Left lung (tissue), 10 donors: ENCODE data around the gene CISH. TPM values are rescaled to one million over a fixed set of nuclear protein-coding genes. Genes with fewer than 3 reads are reported as not detected.

Source experiments
- ATAC-seq: fragments of 200-7000 bp; cut with Tn5 transposase; one replicate; pipeline ENCODE4 v1.9.1; 2020; ENCODE audit warnings: moderate library complexity
- DNase-seq, 4 donors: peaks; one replicate each; pipeline ENCODE4 v3.0.0-alpha.2; 2013 to 2020
- H3K27ac ChIP-seq, 2 donors: fragments of 200-600 bp; sonication (generic) in 1 of 2; one replicate each; pipeline versions ENCODE4 v1.5.0 to v1.8.0; 2020 to 2021
- H3K27me3 ChIP-seq, 2 donors: fragments of 200-600 bp; sonication (generic) in 1 of 2; one replicate each; pipeline versions ENCODE4 v1.5.0 to v1.8.0; 2020 to 2021
- H3K36me3 ChIP-seq, 2 donors: fragments of 200-600 bp; sonication (generic) in 1 of 2; one replicate each; pipeline versions ENCODE4 v1.5.0 to v1.8.0; 2020 to 2021
- H3K4me1 ChIP-seq, 2 donors: fragments of 200-600 bp; one replicate each; pipeline ENCODE4 v1.8.0; 2021
- H3K4me3 ChIP-seq, 2 donors: fragments of 200-600 bp; sonication (generic) in 1 of 2; one replicate each; pipeline versions ENCODE4 v1.5.0 to v1.8.0; 2020 to 2021; ENCODE audit warnings: mild to moderate bottlenecking in 1 of 2
- H3K9me3 ChIP-seq, 2 donors: fragments of 200-600 bp; sonication (generic) in 1 of 2; one replicate each; pipeline versions ENCODE4 v1.5.0 to v1.8.0; 2020 to 2021
- intact Hi-C, 2 donors: fragments of 100-400 bp; cut with DNase I; formaldehyde crosslinking; loops; one replicate each; pipeline versions ENCODE4 v1.11.2 to v1.14.2; 2022
- polyA plus RNA-seq, 6 donors: library from polyadenylated mRNA; unstranded; fragments of 120-200 nt; gene quantifications; one replicate each; pipeline ENCODE4 v1.2.1, GENCODE V29; 2013; ENCODE audit not compliant: insufficient read length in 6 of 6
- total RNA-seq, 2 donors: library from RNA; stranded (reverse); fragmentation: NEBNext Ultra II Directional; extraction: Animal tissue kit (Norgen Biotek cat#: 25700); gene quantifications; one replicate each; pipeline ENCODE4 v1.2.1, GENCODE V29; 2021
- TF ChIP-seq, protein P1 (sequence below), 2 donors: fragments of 200-600 bp; sonication (generic) in 1 of 2; IDR thresholded peaks; one replicate each; pipeline versions ENCODE4 v1.5.0 to v1.8.0; 2021; ENCODE audit warnings: antibody characterized with exemption in 2 of 2
- donor health status: DM: no; HTN: yes; CAD: no.
- donor health status: DM: no; HTN: no; CAD: no.

The CISH gene
- total and polyA plus RNA-seq, 8 donors: 20.2 to 55.2 (median 26.5) TPM

DNA sequence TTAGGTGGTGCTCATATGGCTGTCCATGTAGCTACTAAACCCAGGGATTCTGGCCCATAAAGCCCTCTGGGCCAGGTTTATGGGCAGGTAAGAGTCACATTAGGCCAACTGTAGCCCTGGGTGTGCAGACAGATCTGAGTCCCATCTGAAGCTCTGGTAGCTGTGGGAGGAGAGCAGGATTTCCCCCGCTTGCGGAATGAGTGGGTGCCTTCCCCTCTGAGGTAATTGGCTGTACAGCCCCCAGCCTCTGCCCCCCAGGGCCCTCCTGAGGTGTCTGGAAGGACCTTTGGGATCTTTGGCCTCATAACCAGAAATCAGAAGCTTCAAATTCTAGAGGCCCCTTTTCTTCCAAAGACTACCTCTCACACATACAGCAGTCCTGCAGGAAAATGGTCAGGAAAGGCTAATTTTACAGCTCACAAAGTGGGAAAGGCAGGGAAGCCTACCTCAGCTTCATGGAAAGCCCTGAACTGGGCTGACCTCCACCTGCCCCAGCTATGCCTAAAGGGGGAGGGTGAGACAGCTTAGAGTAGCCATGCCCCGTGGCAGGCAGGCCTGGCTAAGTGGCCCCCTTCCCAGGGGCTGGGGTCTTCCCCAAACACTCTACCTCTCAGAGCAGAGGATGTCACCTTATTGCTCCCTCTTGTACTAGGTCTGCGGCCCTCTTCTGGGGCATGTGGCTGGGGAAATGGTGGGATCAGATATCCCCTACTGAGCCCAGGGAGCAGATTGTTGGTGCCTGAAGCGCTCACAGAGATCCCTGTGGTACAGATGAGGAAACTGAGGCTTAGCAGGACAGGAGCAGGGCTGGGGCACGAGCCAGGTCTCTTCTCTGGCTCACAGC, 25.4 kb downstream of the CISH start:
- ATAC-seq: no peak
- H3K27me3 ChIP-seq: no peaks in the 10 kb centered on the region
- intact Hi-C loops: no loop called here
- peaks cover 0 to 12% of the 10 kb centered on the region in 2 donors for H3K36me3 ChIP-seq
- peak in 1 of 4 donors; percentile 38 for DNase-seq
- H3K9me3 ChIP-seq: no peaks in the 10 kb centered on the region
- TF ChIP-seq, protein P1, sequence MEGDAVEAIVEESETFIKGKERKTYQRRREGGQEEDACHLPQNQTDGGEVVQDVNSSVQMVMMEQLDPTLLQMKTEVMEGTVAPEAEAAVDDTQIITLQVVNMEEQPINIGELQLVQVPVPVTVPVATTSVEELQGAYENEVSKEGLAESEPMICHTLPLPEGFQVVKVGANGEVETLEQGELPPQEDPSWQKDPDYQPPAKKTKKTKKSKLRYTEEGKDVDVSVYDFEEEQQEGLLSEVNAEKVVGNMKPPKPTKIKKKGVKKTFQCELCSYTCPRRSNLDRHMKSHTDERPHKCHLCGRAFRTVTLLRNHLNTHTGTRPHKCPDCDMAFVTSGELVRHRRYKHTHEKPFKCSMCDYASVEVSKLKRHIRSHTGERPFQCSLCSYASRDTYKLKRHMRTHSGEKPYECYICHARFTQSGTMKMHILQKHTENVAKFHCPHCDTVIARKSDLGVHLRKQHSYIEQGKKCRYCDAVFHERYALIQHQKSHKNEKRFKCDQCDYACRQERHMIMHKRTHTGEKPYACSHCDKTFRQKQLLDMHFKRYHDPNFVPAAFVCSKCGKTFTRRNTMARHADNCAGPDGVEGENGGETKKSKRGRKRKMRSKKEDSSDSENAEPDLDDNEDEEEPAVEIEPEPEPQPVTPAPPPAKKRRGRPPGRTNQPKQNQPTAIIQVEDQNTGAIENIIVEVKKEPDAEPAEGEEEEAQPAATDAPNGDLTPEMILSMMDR (IDR thresholded peaks at IDR 0.05): no peak
- peak overlapping the region in 1 of 2 donors; percentile 3 for H3K27ac ChIP-seq
- no peak overlapping the region for H3K4me3 ChIP-seq
- H3K4me1 ChIP-seq: peaks cover 4 to 76% of the 10 kb centered on the region in 2 donors

DNA sequence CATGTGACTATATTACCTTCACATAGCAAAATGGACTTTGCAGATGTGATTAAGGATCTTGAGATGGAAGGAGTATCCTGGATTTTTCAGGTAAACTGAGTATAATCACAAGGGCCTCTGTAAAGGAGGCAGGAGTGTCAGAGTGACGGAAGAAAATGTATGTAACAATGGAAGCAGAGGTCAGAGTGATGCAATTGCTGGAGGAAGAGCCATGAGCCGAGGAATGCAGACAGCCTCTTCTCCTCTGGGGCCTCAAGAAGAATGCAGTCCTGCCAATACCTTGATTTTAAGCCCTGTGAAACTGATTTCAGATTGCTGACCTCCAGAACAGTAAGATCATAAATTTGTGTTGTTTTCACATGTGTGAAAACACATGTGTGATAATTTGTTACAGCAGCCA, 27.2 kb downstream of the CISH start:
- TF ChIP-seq, protein P1 (IDR thresholded peaks at IDR 0.05): no peak
- Histone ChIP-seq H3K4me1 (peaks cover 4 to 61% of the 10 kb centered on the region in 2 donors), H3K27me3 (no peaks in the 10 kb centered on the region), H3K4me3 (no peak overlapping the region), H3K36me3 (peaks cover 0 to 24% of the 10 kb centered on the region in 2 donors), H3K27ac (peak overlapping the region; percentile 68 to 76), H3K9me3 (no peaks in the 10 kb centered on the region)
- ATAC-seq (peak; percentile 32), DNase-seq (no peak)
- intact Hi-C loops: no loop called here

DNA sequence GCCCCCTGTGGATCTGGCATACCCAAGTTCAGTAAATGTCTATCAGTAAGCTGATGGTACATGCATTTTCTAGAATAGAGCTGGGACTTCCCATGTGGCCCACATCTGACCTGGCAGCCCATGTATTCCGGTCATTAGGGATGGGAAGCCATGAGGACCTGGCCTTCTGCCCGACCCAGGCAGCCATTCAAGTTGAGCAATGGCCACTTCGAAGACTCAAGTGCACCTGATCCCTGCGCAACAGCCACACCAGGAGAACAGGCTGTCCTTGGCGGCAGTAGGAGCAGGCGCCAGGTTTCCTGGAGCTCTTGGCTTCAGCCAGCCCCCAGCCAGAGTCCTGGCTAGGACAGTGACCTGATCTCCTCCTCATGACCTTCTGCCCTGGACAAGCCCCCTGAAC, 27.7 kb downstream of the CISH start:
- peak in 3 of 4 donors; percentile 68 to 87 (median 83) for DNase-seq
- no peaks in the 10 kb centered on the region for H3K27me3 ChIP-seq
- no peaks in the 10 kb centered on the region for H3K9me3 ChIP-seq
- ATAC-seq: peak; percentile 81
- TF ChIP-seq, protein P1 (IDR thresholded peaks at IDR 0.05): no peak
- H3K4me3 ChIP-seq: no peak overlapping the region
- peaks cover 4 to 56% of the 10 kb centered on the region in 2 donors for H3K4me1 ChIP-seq
- intact Hi-C loops: no loop called here
- peaks cover 0 to 29% of the 10 kb centered on the region in 2 donors for H3K36me3 ChIP-seq
- H3K27ac ChIP-seq: peak overlapping the region; percentile 68 to 83

DNA sequence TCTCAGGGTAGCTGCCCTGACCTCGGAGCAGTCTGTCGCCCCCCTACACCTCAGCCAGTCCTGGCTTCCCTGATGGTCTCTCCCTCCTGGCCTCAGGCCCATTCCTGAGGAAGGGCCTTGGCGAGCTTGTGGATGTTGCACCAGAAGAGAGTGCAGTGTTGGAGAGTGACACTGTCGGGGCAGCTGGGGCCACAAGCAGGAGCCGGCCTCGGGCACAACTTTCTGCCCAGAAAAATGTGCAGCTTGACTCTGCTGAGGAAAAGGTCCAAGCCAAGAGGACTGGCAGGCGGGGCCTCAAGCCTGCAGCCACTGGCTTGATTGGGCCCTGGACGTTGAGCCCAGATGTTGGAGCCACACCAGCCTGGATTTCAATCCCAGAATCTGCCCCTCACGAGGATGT, 29.5 kb downstream of the CISH start:
- TF ChIP-seq, protein P1 (IDR thresholded peaks at IDR 0.05): no peak
- no peaks in the 10 kb centered on the region for H3K27me3 ChIP-seq
- no peak for DNase-seq
- peaks cover 4 to 45% of the 10 kb centered on the region in 2 donors for H3K4me1 ChIP-seq
- no peak overlapping the region for H3K4me3 ChIP-seq
- H3K27ac ChIP-seq: peak overlapping the region; percentile 44 to 64
- intact Hi-C loops: no loop called here
- ATAC-seq: no peak
- H3K36me3 ChIP-seq: peaks cover 0 to 47% of the 10 kb centered on the region in 2 donors
- H3K9me3 ChIP-seq: no peaks in the 10 kb centered on the region

DNA sequence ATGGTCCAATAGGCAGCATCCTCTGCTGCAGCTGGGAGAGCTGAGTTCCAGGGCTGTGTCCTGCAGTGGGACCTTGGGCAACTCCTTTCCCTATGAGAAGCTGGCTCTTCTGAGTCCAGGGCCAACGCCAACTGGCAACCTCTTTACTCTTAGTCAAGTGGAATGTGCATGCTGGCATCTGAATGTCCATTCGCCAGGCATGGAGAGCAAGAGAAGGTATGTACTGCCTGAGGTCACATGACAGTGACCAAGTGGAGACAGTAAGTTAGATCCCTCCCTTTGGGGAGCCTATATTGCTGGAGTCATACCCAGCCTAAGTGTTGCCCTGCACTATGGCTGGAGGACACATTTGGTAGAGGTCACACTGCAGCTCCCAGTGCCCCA, 30.1 kb downstream of the CISH start:
- no peaks in the 10 kb centered on the region for H3K9me3 ChIP-seq
- ATAC-seq (peak; percentile 33), DNase-seq (no peak)
- intact Hi-C loops: no loop called here
- peaks cover 4 to 43% of the 10 kb centered on the region in 2 donors for H3K4me1 ChIP-seq
- H3K36me3 ChIP-seq: peaks cover 0 to 54% of the 10 kb centered on the region in 2 donors
- no peaks in the 10 kb centered on the region for H3K27me3 ChIP-seq
- H3K27ac ChIP-seq: peak overlapping the region; percentile 44 to 64
- H3K4me3 ChIP-seq: no peak overlapping the region
- TF ChIP-seq, protein P1 (IDR thresholded peaks at IDR 0.05): no peak
